Measurements from ENCODE around the gene ZNF821. TPM values are rescaled to one million over a fixed set of nuclear protein-coding genes. Genes with fewer than 3 reads are reported as not detected.

ZNF821 gene, protein sequence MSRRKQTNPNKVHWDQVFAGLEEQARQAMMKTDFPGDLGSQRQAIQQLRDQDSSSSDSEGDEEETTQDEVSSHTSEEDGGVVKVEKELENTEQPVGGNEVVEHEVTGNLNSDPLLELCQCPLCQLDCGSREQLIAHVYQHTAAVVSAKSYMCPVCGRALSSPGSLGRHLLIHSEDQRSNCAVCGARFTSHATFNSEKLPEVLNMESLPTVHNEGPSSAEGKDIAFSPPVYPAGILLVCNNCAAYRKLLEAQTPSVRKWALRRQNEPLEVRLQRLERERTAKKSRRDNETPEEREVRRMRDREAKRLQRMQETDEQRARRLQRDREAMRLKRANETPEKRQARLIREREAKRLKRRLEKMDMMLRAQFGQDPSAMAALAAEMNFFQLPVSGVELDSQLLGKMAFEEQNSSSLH
- total RNA-seq = 10 to 100 TPM in 1 of 2 experiments, 1 to 10 TPM in 1; 9.0 to 10.7 TPM

DNA sequence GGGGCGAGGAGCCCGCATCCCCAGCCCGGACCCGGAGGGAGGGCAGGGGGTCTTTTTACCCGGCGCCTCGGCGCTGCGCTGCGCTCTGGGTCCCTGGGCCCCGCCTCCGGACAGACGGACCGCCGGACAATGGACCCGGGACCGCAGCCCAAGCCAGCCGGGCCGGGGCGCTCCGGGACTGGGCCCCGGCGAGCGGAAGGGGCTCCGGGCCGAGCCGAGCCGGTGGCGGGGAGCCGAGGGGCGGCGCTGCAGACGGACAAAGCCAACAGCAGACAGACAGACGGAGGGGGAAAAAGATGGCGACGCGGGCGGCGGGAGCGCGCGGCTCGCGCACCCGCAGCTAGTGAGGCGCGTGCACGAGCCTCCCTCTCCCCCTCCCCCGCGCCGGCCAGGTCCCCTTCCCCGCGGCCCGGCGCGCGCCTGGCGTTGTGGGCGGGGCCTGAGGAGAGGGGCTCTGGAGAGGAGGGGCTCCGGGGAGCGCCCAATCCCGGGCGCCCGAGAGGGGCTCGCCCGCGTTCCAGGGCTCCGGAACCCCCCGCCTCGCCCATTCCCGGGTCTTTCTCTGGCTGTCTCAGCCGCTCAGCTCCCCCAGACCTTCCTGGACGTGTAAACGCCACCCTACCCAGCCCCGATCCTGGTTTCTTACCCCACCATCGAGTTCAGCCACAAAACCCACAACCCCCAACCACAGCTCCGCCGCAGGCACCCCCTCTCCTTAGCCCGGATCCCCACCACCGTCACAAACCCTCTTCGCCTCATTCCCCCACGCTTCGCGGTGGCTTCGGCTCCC lies at the start of gene ZNF821:
Gene ZNF821, minus strand, starts transcription at position 334 of the 790 bp plus-strand sequence. CDS start 4,236 bp downstream, outside the sequence.
- Mint-ChIP-seq H3K4me1 (peaks cover 41% of the 10 kb centered on the region), H3K27ac (peak within 1 kb of the TSS; percentile 92), H3K9me3 (ENCODE audit: low read depth) (no peaks in the 10 kb centered on the region), H3K36me3 (peaks cover 11% of the 10 kb centered on the region), H3K4me3 (peak within 1 kb of the TSS; percentile 89), H3K27me3 (peaks cover 10% of the 10 kb centered on the region)
- CTCF ChIA-PET = interaction anchor here (1.0 to 7.5 kb wide), 16 partner anchors 8 to 318 kb away, joined by 3 to 92 read pairs (median 15); partner anchors contain the start of genes AP1G1, ATXN1L and IST1
- DNase-seq (peak; percentile 79), ATAC-seq (peak; percentile 67)

GRCh38 chr16:71933017-71933416 lies 49.0 kb upstream of the ZNF821 start:
- Mint-ChIP-seq H3K27me3 (no peaks in the 10 kb centered on the region), H3K4me1 (no peaks in the 10 kb centered on the region), H3K27ac (no peak overlapping the region), H3K9me3 (ENCODE audit: low read depth) (no peaks in the 10 kb centered on the region), H3K36me3 (peaks cover 30% of the 10 kb centered on the region), H3K4me3 (no peak overlapping the region)
- DNase-seq (no peak), ATAC-seq (no peak)
- CTCF ChIA-PET = interaction anchor here (0.6 kb wide), 1 partner anchor 79 kb away, joined by 3 read pairs; no protein-coding TSS in a partner anchor

DNA sequence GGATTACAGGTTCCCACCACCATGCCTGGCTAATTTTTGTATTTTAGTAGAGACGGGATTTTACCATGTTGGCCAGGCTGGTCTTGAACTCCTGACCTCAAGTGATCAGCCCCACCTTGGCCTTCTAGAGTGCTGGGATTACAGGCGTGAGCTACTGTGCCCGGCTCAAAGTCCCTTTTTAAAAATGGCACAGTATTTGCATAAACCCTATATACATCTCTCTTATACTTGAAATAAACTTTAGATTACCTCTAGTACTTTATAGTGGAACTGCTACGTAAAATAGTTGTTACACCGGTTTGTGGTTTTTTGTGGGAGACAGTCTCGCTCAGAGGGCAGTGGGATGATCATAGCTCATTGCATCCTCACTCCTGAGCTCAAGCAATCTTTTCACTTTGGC lies 47.6 kb upstream of the ZNF821 start:
- no peaks in the 10 kb centered on the region for H3K27me3 Mint-ChIP-seq
- H3K4me1 Mint-ChIP-seq = no peaks in the 10 kb centered on the region
- no peak for ATAC-seq
- H3K36me3 Mint-ChIP-seq = peaks cover 36% of the 10 kb centered on the region
- DNase-seq = no peak
- H3K27ac Mint-ChIP-seq = no peak overlapping the region
- H3K4me3 Mint-ChIP-seq = no peak overlapping the region
- CTCF ChIA-PET = interaction anchor here (2.8 kb wide), 1 partner anchor 30 kb away, joined by 8 read pairs; no protein-coding TSS in a partner anchor
- no peaks in the 10 kb centered on the region for H3K9me3 Mint-ChIP-seq (ENCODE audit: low read depth)

DNA sequence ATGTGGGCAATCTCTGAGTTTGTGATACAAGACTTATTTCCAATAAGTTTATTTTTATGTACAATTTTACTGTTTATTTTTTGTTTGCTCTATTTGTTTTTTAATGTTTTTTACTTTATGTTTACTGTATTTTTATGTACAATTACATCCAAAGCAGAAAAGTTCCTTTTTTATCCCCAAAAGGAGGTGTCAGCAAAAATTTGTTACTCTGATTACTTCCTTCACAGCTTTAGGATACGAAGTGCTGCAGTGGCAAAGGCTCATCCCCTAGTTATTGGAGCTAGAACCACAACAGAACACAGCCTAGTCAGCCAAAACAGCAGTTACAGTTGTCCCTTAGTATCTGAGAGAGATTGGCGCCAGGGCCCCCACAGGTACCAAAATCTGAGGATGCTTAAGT lies 47.0 kb upstream of the ZNF821 start:
- ATAC-seq (no peak), DNase-seq (no peak)
- H3K9me3 Mint-ChIP-seq (ENCODE audit: low read depth) = no peaks in the 10 kb centered on the region
- H3K4me1 Mint-ChIP-seq = no peaks in the 10 kb centered on the region
- H3K27me3 Mint-ChIP-seq = no peaks in the 10 kb centered on the region
- H3K27ac Mint-ChIP-seq = no peak overlapping the region
- H3K36me3 Mint-ChIP-seq = peaks cover 38% of the 10 kb centered on the region
- no peak overlapping the region for H3K4me3 Mint-ChIP-seq
- CTCF ChIA-PET = interaction anchor here (2.8 kb wide), 1 partner anchor 30 kb away, joined by 8 read pairs; no protein-coding TSS in a partner anchor

DNA sequence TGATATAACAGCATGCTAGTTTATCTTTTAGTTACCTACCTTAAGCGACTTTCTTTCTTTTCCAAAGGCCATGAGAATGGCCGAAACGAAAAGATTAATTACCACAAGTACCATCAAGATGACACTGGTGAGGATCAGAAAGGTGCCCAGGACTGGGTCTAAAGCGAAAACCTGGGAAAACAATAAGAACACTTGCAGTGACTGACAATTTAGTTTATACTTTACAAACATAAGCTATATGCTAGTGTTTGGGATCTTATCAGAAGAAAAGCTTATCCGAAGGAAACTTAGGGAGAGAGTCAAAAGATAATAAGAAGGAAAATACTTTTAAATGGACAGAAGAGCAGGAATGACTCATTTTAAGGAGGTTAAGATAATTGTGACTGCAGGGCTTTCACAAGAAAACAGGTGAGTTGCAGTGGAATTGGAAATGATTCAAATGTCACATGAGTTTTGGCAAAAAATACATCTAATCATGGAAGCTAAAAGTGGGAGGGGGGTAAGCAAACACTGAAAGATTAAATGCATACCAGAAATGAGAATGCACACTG lies 46.1 kb upstream of the ZNF821 start:
- no peaks in the 10 kb centered on the region for H3K27me3 Mint-ChIP-seq
- no peak overlapping the region for H3K4me3 Mint-ChIP-seq
- peaks cover 39% of the 10 kb centered on the region for H3K36me3 Mint-ChIP-seq
- no peaks in the 10 kb centered on the region for H3K9me3 Mint-ChIP-seq (ENCODE audit: low read depth)
- DNase-seq (no peak), ATAC-seq (no peak)
- CTCF ChIA-PET = interaction anchor here (0.9 to 2.8 kb wide), 2 partner anchors 8 to 31 kb away, joined by 4 to 8 read pairs; no protein-coding TSS in a partner anchor
- H3K4me1 Mint-ChIP-seq = no peaks in the 10 kb centered on the region
- H3K27ac Mint-ChIP-seq = no peak overlapping the region

GRCh38 chr16:71929048-71929447 lies 45.1 kb upstream of the ZNF821 start:
- CTCF ChIA-PET = interaction anchor here (1.8 to 2.8 kb wide), 2 partner anchors 13 to 32 kb away, joined by 5 to 8 read pairs; no protein-coding TSS in a partner anchor
- peaks cover 44% of the 10 kb centered on the region for H3K36me3 Mint-ChIP-seq
- peaks cover 3% of the 10 kb centered on the region for H3K4me1 Mint-ChIP-seq
- no peak for DNase-seq
- H3K27ac Mint-ChIP-seq = no peak overlapping the region
- no peaks in the 10 kb centered on the region for H3K9me3 Mint-ChIP-seq (ENCODE audit: low read depth)
- H3K27me3 Mint-ChIP-seq = no peaks in the 10 kb centered on the region
- no peak for ATAC-seq
- no peak overlapping the region for H3K4me3 Mint-ChIP-seq

GRCh38 chr16:71927787-71928186 lies 43.8 kb upstream of the ZNF821 start:
- H3K36me3 Mint-ChIP-seq = peaks cover 46% of the 10 kb centered on the region
- CTCF ChIA-PET = interaction anchor here (1.8 kb wide), 1 partner anchor 11 kb away, joined by 5 read pairs; no protein-coding TSS in a partner anchor
- peaks cover 11% of the 10 kb centered on the region for H3K4me1 Mint-ChIP-seq
- no peak overlapping the region for H3K4me3 Mint-ChIP-seq
- DNase-seq (no peak), ATAC-seq (no peak)
- H3K9me3 Mint-ChIP-seq (ENCODE audit: low read depth) = no peaks in the 10 kb centered on the region
- H3K27ac Mint-ChIP-seq = no peak overlapping the region
- no peaks in the 10 kb centered on the region for H3K27me3 Mint-ChIP-seq

DNA sequence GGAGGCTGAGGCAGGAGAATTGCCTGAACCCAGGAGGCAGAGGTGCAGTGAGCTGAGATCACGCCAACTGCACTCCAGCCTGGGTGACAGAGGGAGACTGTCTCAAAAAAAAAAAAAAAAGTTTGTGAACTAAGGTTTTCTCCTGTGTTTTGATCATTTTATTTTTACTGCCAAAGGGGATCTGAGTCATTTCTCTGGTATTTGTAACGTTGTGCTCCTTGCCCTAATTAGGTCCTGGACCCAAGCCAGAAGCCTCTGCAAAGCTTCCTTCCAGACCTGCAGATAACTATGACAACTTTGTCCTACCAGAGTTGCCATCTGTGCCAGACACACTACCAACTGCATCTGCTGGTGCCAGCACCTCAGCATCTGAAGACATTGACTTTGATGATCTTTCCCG lies 43.4 kb upstream of the ZNF821 start:
- no peak overlapping the region for H3K4me3 Mint-ChIP-seq
- peaks cover 50% of the 10 kb centered on the region for H3K36me3 Mint-ChIP-seq
- H3K4me1 Mint-ChIP-seq = peaks cover 11% of the 10 kb centered on the region
- no peaks in the 10 kb centered on the region for H3K9me3 Mint-ChIP-seq (ENCODE audit: low read depth)
- no peak overlapping the region for H3K27ac Mint-ChIP-seq
- DNase-seq = no peak
- CTCF ChIA-PET = no interaction called here
- no peak for ATAC-seq
- H3K27me3 Mint-ChIP-seq = no peaks in the 10 kb centered on the region

DNA sequence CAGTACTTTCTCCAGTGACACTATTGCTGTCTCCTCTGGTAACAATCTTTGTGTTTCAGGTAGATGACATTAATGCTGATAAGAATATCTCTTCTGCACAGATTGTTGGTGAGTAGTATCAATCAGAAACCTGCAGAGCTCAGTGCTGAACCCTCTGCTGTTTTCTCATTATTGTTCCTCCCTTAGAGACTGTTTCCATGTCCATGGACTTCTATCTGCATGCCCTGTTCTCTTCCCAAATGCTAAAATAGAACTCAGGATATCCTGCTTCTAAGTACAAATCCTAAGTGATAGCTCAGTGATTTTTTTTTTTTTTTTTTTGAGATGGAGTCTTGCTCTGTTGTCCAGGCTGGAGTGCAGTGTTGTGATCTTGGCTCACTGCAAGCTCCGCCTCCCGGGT lies 40.7 kb upstream of the ZNF821 start:
- ATAC-seq (no peak), DNase-seq (no peak)
- Mint-ChIP-seq H3K4me1 (peaks cover 11% of the 10 kb centered on the region), H3K4me3 (no peak overlapping the region), H3K36me3 (peaks cover 68% of the 10 kb centered on the region), H3K9me3 (ENCODE audit: low read depth) (no peaks in the 10 kb centered on the region), H3K27me3 (no peaks in the 10 kb centered on the region), H3K27ac (no peak overlapping the region)
- CTCF ChIA-PET = interaction anchor here (0.7 kb wide), 1 partner anchor 90 kb away, joined by 3 read pairs; no protein-coding TSS in a partner anchor

GRCh38 chr16:71923941-71924690 lies 40.1 kb upstream of the ZNF821 start:
- no peak overlapping the region for H3K27ac Mint-ChIP-seq
- H3K36me3 Mint-ChIP-seq = peaks cover 73% of the 10 kb centered on the region
- no peaks in the 10 kb centered on the region for H3K27me3 Mint-ChIP-seq
- no peak for ATAC-seq
- CTCF ChIA-PET = no interaction called here
- DNase-seq = no peak
- H3K4me1 Mint-ChIP-seq = peaks cover 11% of the 10 kb centered on the region
- no peaks in the 10 kb centered on the region for H3K9me3 Mint-ChIP-seq (ENCODE audit: low read depth)
- no peak overlapping the region for H3K4me3 Mint-ChIP-seq

- Mint-ChIP-seq H3K9me3 (ENCODE audit: low read depth) (no peaks in the 10 kb centered on the region), H3K4me1 (peaks cover 15% of the 10 kb centered on the region), H3K27me3 (no peaks in the 10 kb centered on the region), H3K27ac (no peak overlapping the region), H3K4me3 (no peak overlapping the region), H3K36me3 (peaks cover 79% of the 10 kb centered on the region)
- DNase-seq = no peak
- CTCF ChIA-PET = interaction anchor here (1.8 kb wide), 1 partner anchor 20 kb away, joined by 4 read pairs; no protein-coding TSS in a partner anchor
- ATAC-seq = no peak
Measured at GRCh38 chr16:71920658-71921057, 36.7 kb upstream of the ZNF821 start.

DNA sequence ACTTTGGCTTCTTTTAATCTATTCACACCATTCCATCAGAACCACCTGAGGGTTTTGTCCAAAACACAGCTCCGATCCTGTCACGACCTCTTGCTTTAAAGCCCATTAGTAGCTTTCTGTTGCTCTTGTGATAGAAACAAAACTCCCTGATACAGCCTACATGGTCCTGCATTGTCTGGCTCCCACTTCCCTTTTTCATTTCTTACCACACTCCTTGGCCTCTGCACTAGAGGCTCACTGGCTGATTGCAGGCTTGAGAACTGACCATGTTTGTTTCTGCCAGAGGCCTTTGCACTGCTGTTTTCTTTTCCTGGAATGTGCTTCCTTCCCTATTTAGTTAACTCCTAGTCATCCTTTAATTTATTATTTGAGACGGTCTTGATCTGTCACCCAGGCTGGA lies 35.1 kb upstream of the ZNF821 start:
- H3K27me3 Mint-ChIP-seq = no peaks in the 10 kb centered on the region
- H3K9me3 Mint-ChIP-seq (ENCODE audit: low read depth) = no peaks in the 10 kb centered on the region
- peaks cover 20% of the 10 kb centered on the region for H3K4me1 Mint-ChIP-seq
- no peak for DNase-seq
- H3K27ac Mint-ChIP-seq = no peak overlapping the region
- no peak for ATAC-seq
- CTCF ChIA-PET = interaction anchor here (1.8 kb wide), 1 partner anchor 18 kb away, joined by 4 read pairs; no protein-coding TSS in a partner anchor
- H3K36me3 Mint-ChIP-seq = peaks cover 82% of the 10 kb centered on the region
- H3K4me3 Mint-ChIP-seq = no peak overlapping the region
